OCI-LY1 (cell line): ENCODE measurements around the gene NUBPL.

Experiments used
- CTCF ChIP-seq: fragments of 200-600 bp; sonication (generic), shearing (Covaris generic); IDR thresholded peaks from 2 replicates; pipeline ENCODE4 v1.5.1; 2017; ENCODE audit warnings: mild to moderate bottlenecking, antibody characterized with exemption, low read length, moderate library complexity, mixed read lengths
- EZH2 ChIP-seq: fragments of 200-600 bp; sonication (generic), shearing (Covaris generic); IDR thresholded peaks from 2 replicates; pipeline ENCODE4 v1.8.0; 2017; ENCODE audit warnings: borderline replicate concordance, mixed run types, mild to moderate bottlenecking, antibody characterized with exemption, low read length, moderate library complexity, mixed read lengths

- TF ChIP-seq EZH2 (no peak), CTCF (no peak)
These were observed 165.1 kb downstream of the NUBPL start for GRCh38 chr14:31726337-31726736.
